ENCODE data around the gene BACH2.

GRCh38 chr6:90140683-90141082 lies 156.0 kb downstream of the BACH2 start:
- no peak for TF ChIP-seq TAF1 (IDR thresholded peaks at IDR 0.05; ENCODE audit: borderline replicate concordance, insufficient read depth, low read length)
- no peak for TF ChIP-seq POLR2AphosphoS5 (IDR thresholded peaks at IDR 0.05; ENCODE audit: low read depth, low read length)
- TF ChIP-seq FOXP2 (optimal IDR thresholded peaks at IDR 0.05; ENCODE audit: borderline replicate concordance, extremely low read depth, extremely low read length, insufficient read depth): no peak
- TF ChIP-seq SIN3A (IDR thresholded peaks at IDR 0.05; ENCODE audit: borderline replicate concordance, insufficient read depth, low read length): no peak

Measured in PFSK-1 (cell line).